Liver (tissue), 9 donors: ENCODE measurements around the gene SNX20. TPM values are rescaled to one million over a fixed set of nuclear protein-coding genes. Genes with fewer than 3 reads are reported as not detected.

Experiments used
- DNase-seq: peaks from one replicate; pipeline ENCODE4 v3.0.0-alpha.2; 2017; ENCODE audit warnings: low spot score
- H3K27ac ChIP-seq, 2 donors: one replicate each; pipeline ENCODE4 v1.7.0; 2013; ENCODE audit warnings: inconsistent platforms in 2 of 2, low read length in 2 of 2, control low read depth in 1 of 2, low read depth in 1 of 2, mild to moderate bottlenecking in 1 of 2
- H3K27me3 ChIP-seq, 4 donors: one replicate each; pipeline versions ENCODE4 v1.6.1 to v1.7.0; 2013; ENCODE audit warnings: low read length in 3 of 4, inconsistent platforms in 1 of 4, mild to moderate bottlenecking in 1 of 4, moderate library complexity in 1 of 4; ENCODE audit not compliant: control insufficient read depth in 4 of 4, insufficient read depth in 4 of 4
- H3K36me3 ChIP-seq, 4 donors: one replicate each; pipeline versions ENCODE4 v1.6.1 to v1.7.0; 2013; ENCODE audit warnings: low read length in 3 of 4, mild to moderate bottlenecking in 3 of 4, low read depth in 1 of 4, moderate library complexity in 1 of 4; ENCODE audit not compliant: control insufficient read depth in 4 of 4, insufficient read depth in 3 of 4
- H3K4me1 ChIP-seq, 4 donors: one replicate each; pipeline versions ENCODE4 v1.6.1 to v1.7.0; 2013; ENCODE audit warnings: low read length in 3 of 4, mild to moderate bottlenecking in 3 of 4, moderate library complexity in 1 of 4; ENCODE audit not compliant: control insufficient read depth in 4 of 4, insufficient read depth in 4 of 4
- H3K4me3 ChIP-seq, 3 donors: one replicate each; pipeline versions ENCODE4 v1.6.1 to v1.7.0; 2013; ENCODE audit warnings: low read length in 3 of 3, control low read depth in 1 of 3, low read depth in 1 of 3, mild to moderate bottlenecking in 1 of 3
- H3K9ac ChIP-seq, 2 donors: one replicate each; pipeline ENCODE4 v1.7.0; 2013; ENCODE audit warnings: low read length in 2 of 2, mild to moderate bottlenecking in 2 of 2, moderate library complexity in 2 of 2, control low read depth in 1 of 2, low read depth in 1 of 2
- H3K9me3 ChIP-seq, 4 donors: one replicate each; pipeline versions ENCODE4 v1.6.1 to v1.7.0; 2013; ENCODE audit warnings: low read length in 3 of 4; ENCODE audit not compliant: control insufficient read depth in 4 of 4
- ATF3 ChIP-seq: IDR thresholded peaks from 2 replicates; pipeline ENCODE4 v1.6.1; 2016; ENCODE audit warnings: antibody characterized with exemption
- EGR1 ChIP-seq, 2 donors: IDR thresholded peaks; 2 replicates each; pipeline ENCODE4 v1.6.1; 2016 to 2018; ENCODE audit warnings: antibody characterized with exemption in 2 of 2, low read depth in 2 of 2
- FOXA2 ChIP-seq: IDR thresholded peaks from 2 replicates; pipeline ENCODE4 v1.6.1; 2016; ENCODE audit warnings: antibody characterized with exemption
- GABPA ChIP-seq, 2 donors: IDR thresholded peaks in 1 of 2; conservative IDR thresholded peaks in 1 of 2; 2 replicates each; pipeline ENCODE4 v1.6.1; 2016; ENCODE audit warnings: antibody characterized with exemption in 2 of 2, mild to moderate bottlenecking in 1 of 2, moderate library complexity in 1 of 2
- HNF4A ChIP-seq, 2 donors: conservative IDR thresholded peaks; 2 replicates each; pipeline ENCODE4 v1.6.1; 2016; ENCODE audit warnings: antibody characterized with exemption in 2 of 2, mild to moderate bottlenecking in 2 of 2
- JUND ChIP-seq, 2 donors: IDR thresholded peaks; 2 replicates each; pipeline ENCODE4 v1.6.1; 2016; ENCODE audit warnings: antibody characterized with exemption in 2 of 2
- MAX ChIP-seq: IDR thresholded peaks from 2 replicates; pipeline ENCODE4 v1.6.1; 2016; ENCODE audit warnings: antibody characterized with exemption
- NR2F2 ChIP-seq: IDR thresholded peaks from 2 replicates; pipeline ENCODE4 v1.6.1; 2016; ENCODE audit warnings: antibody characterized with exemption
- RAD21 ChIP-seq, 2 donors: IDR thresholded peaks; 2 replicates each; pipeline ENCODE4 v1.6.1; 2016; ENCODE audit warnings: antibody characterized with exemption in 2 of 2, mild to moderate bottlenecking in 2 of 2
- SP1 ChIP-seq: IDR thresholded peaks from 2 replicates; pipeline ENCODE4 v1.6.1; 2018; ENCODE audit warnings: antibody characterized with exemption, mild to moderate bottlenecking
- TAF1 ChIP-seq: conservative IDR thresholded peaks from 2 replicates; pipeline ENCODE4 v1.6.1; 2016; ENCODE audit warnings: antibody characterized with exemption, mild to moderate bottlenecking
- YY1 ChIP-seq: IDR thresholded peaks from 2 replicates; pipeline ENCODE4 v1.6.1; 2016; ENCODE audit warnings: antibody characterized with exemption, mild to moderate bottlenecking
- ZBTB33 ChIP-seq: IDR thresholded peaks from 2 replicates; pipeline ENCODE4 v1.6.1; 2016; ENCODE audit warnings: antibody characterized with exemption
- WGBS: extraction: QIAGEN DNeasy Blood & Tissue Kit; methylation state at CpG from one replicate; pipeline ENCODE4 v1.1.7; 2013; 5-methylcytosine and 5-hydroxymethylcytosine counted together
- polyA plus RNA-seq, 2 donors: library from polyadenylated mRNA; stranded (reverse) in 1 of 2; unstranded in 1 of 2; fragments of 200-250 nt in 1 of 2; fragments of >200 nt in 1 of 2; fragmentation: Nextera tagmentation in 1 of 2; extraction: Ambion mirVana in 1 of 2; gene quantifications; one replicate each; pipeline versions ENCODE4 v1.2.1 to v1.2.3, GENCODE V29; 2013 to 2015
- total RNA-seq, 2 donors: library from RNA; depleted of rRNA; stranded (reverse); fragments of >200 nt; gene quantifications; one replicate each; pipeline ENCODE4 v1.2.3, GENCODE V29; 2014
- TF ChIP-seq, protein P1 (sequence below): IDR thresholded peaks from 2 replicates; pipeline ENCODE4 v1.6.1; 2016; ENCODE audit warnings: antibody characterized with exemption, mild to moderate bottlenecking
- TF ChIP-seq, protein P2 (sequence below): fragments of 150-350 bp; IDR thresholded peaks from 2 replicates; pipeline ENCODE4 v1.5.1; 2017; ENCODE audit warnings: improper control_type of control experiment, low read depth, low read length; ENCODE audit not compliant: missing input control
- donor health status: healthy.
- donor health status: healthy.
- donor health status: healthy.
- donor health status: healthy.
- donor health status: healthy.

The SNX20 gene
- total and polyA plus RNA-seq, 4 donors, result 0.40 to 3.5 (median 0.98) TPM

GRCh38 chr16:50653633-50654519 is 27.2 kb downstream of the SNX20 start:
- Histone ChIP-seq H3K27me3 (no peaks in the 10 kb centered on the region), H3K4me3 (no peak overlapping the region), H3K9ac (no peak overlapping the region), H3K4me1 (no peaks in the 10 kb centered on the region), H3K27ac (no peak overlapping the region), H3K9me3 (no peaks in the 10 kb centered on the region), H3K36me3 (no peaks in the 10 kb centered on the region)
- 75% methylated on average over 11 of the region's 11 CpGs for WGBS
- TF ChIP-seq SP1, result no peak
- TF ChIP-seq NR2F2, result no peak
- no peak for TF ChIP-seq MAX
- TF ChIP-seq ATF3, result no peak
- TF ChIP-seq EGR1 (IDR thresholded peaks at IDR 0.05; ENCODE audit: low read depth in 2 of 2), result no peak
- no peak for TF ChIP-seq YY1
- TF ChIP-seq, protein P1, sequence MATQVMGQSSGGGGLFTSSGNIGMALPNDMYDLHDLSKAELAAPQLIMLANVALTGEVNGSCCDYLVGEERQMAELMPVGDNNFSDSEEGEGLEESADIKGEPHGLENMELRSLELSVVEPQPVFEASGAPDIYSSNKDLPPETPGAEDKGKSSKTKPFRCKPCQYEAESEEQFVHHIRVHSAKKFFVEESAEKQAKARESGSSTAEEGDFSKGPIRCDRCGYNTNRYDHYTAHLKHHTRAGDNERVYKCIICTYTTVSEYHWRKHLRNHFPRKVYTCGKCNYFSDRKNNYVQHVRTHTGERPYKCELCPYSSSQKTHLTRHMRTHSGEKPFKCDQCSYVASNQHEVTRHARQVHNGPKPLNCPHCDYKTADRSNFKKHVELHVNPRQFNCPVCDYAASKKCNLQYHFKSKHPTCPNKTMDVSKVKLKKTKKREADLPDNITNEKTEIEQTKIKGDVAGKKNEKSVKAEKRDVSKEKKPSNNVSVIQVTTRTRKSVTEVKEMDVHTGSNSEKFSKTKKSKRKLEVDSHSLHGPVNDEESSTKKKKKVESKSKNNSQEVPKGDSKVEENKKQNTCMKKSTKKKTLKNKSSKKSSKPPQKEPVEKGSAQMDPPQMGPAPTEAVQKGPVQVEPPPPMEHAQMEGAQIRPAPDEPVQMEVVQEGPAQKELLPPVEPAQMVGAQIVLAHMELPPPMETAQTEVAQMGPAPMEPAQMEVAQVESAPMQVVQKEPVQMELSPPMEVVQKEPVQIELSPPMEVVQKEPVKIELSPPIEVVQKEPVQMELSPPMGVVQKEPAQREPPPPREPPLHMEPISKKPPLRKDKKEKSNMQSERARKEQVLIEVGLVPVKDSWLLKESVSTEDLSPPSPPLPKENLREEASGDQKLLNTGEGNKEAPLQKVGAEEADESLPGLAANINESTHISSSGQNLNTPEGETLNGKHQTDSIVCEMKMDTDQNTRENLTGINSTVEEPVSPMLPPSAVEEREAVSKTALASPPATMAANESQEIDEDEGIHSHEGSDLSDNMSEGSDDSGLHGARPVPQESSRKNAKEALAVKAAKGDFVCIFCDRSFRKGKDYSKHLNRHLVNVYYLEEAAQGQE, result no peak
- TF ChIP-seq RAD21 (IDR thresholded peaks at IDR 0.05), result peak in 1 of 2 donors; percentile 33
- TF ChIP-seq, protein P2, sequence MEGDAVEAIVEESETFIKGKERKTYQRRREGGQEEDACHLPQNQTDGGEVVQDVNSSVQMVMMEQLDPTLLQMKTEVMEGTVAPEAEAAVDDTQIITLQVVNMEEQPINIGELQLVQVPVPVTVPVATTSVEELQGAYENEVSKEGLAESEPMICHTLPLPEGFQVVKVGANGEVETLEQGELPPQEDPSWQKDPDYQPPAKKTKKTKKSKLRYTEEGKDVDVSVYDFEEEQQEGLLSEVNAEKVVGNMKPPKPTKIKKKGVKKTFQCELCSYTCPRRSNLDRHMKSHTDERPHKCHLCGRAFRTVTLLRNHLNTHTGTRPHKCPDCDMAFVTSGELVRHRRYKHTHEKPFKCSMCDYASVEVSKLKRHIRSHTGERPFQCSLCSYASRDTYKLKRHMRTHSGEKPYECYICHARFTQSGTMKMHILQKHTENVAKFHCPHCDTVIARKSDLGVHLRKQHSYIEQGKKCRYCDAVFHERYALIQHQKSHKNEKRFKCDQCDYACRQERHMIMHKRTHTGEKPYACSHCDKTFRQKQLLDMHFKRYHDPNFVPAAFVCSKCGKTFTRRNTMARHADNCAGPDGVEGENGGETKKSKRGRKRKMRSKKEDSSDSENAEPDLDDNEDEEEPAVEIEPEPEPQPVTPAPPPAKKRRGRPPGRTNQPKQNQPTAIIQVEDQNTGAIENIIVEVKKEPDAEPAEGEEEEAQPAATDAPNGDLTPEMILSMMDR, result peak; percentile 9
- TF ChIP-seq TAF1, result no peak
- no peak for TF ChIP-seq GABPA (IDR thresholded peaks at IDR 0.05 in 1 of 2, conservative IDR thresholded peaks at IDR 0.05 in 1 of 2)
- no peak for TF ChIP-seq HNF4A (conservative IDR thresholded peaks at IDR 0.05)
- no peak for TF ChIP-seq FOXA2
- no peak for TF ChIP-seq ZBTB33
- no peak for TF ChIP-seq JUND (IDR thresholded peaks at IDR 0.05)
- no peak for DNase-seq
